ENCODE measurements around the gene PAXX.
"Not testable (repeated sequence)": the region's sequence is repeated elsewhere in the genome, so short reads cannot be mapped to it uniquely, and the experiment has no call there.

Gene PAXX

GRCh38 chr9:136983167-136983566 lies 9.1 kb upstream of the PAXX start:
- DNase-seq, result no peak

GRCh38 chr9:136983656-136984314 lies 8.4 kb upstream of the PAXX start:
- no peak for DNase-seq

- no peak for DNase-seq
These were observed 7.7 kb upstream of the PAXX start for GRCh38 chr9:136984464-136985026.

GRCh38 chr9:136985027-136985602 lies 7.1 kb upstream of the PAXX start:
- no peak for DNase-seq

GRCh38 chr9:136985853-136986252 lies 6.4 kb upstream of the PAXX start:
- DNase-seq, result no peak

- DNase-seq, result no peak
These were observed 3.4 kb upstream of the PAXX start for GRCh38 chr9:136988872-136989271.

- DNase-seq, result no peak
These were observed 1.8 kb upstream of the PAXX start for GRCh38 chr9:136990242-136990911.

GRCh38 chr9:136992819-136993369 lies 672 bp downstream of the PAXX start:
- no peak for DNase-seq

GRCh38 chr9:136994180-136994887 lies 2.1 kb downstream of the PAXX start:
- no peak for DNase-seq

- no peak for DNase-seq
These were observed 2.6 kb downstream of the PAXX start for GRCh38 chr9:136994888-136995230.

GRCh38 chr9:136995362-136995761 lies 3.1 kb downstream of the PAXX start:
- no peak for DNase-seq

- no peak for DNase-seq
These were observed 3.6 kb downstream of the PAXX start for GRCh38 chr9:136995772-136996311.

- DNase-seq, result no peak
These were observed 4.4 kb downstream of the PAXX start, which contains the start of gene CLIC3 for GRCh38 chr9:136996361-136997292. CLIC3 (minus strand) TSS chr9:136996568; CDS start chr9:136996543, 25 bp downstream.

GRCh38 chr9:136997371-136997770 lies 5.1 kb downstream of the PAXX start:
- DNase-seq, result no peak

- DNase-seq, result no peak
These were observed 5.6 kb downstream of the PAXX start for GRCh38 chr9:136997830-136998234.

- peak; percentile 56 for DNase-seq
These were observed 8.1 kb downstream of the PAXX start for GRCh38 chr9:137000177-137000930.

- DNase-seq, result no peak
These were observed 9.8 kb downstream of the PAXX start for GRCh38 chr9:137001857-137002645.

- no peak for DNase-seq
These were observed 10.4 kb downstream of the PAXX start for GRCh38 chr9:137002646-137003041.

GRCh38 chr9:137004285-137004684 lies 12.1 kb downstream of the PAXX start:
- DNase-seq, result not testable (repeated sequence)
